Stimulated activated CD8-positive, alpha-beta memory T cell treated with anti-CD3 and anti-CD28 coated beads, Interleukin-4, amount 100 ng/mL, for 1 hour (primary cell): ENCODE data around the gene LAMA4.
"Not testable (repeated sequence)": the region's sequence is repeated elsewhere in the genome, so short reads cannot be mapped to it uniquely, and the experiment has no call there.

ENCODE experiments used
- DNase-seq, 2 donors: peaks; one replicate each; pipeline ENCODE4 v3.0.0-alpha.2; 2020; ENCODE audit warnings: low read depth in 2 of 2, low spot score in 1 of 2

The LAMA4 gene

GRCh38 chr6:112106026-112106425 is 148.3 kb downstream of the LAMA4 start:
- DNase-seq, result not testable (repeated sequence)

- no peak for DNase-seq
Measured at GRCh38 chr6:112100561-112100960, 153.8 kb downstream of the LAMA4 start.

GRCh38 chr6:112096901-112097300 is 157.5 kb downstream of the LAMA4 start:
- no peak for DNase-seq

- DNase-seq, result no peak
Measured at GRCh38 chr6:112087916-112088315, 166.5 kb downstream of the LAMA4 start.

GRCh38 chr6:112087136-112087911 is 167.0 kb downstream of the LAMA4 start, which contains the start of the genes FAM229B and TUBE1:
Gene FAM229B (plus strand): TSS chr6:112087591. CDS start chr6:112099284, 11,693 bp downstream.
Gene TUBE1 (minus strand): TSS chr6:112087482. CDS start chr6:112087434, 48 bp downstream.
- DNase-seq, result peak; percentile 68 to 78

- no peak for DNase-seq
Measured at GRCh38 chr6:112086744-112087135, 167.6 kb downstream of the LAMA4 start.

- DNase-seq, result no peak
Measured at GRCh38 chr6:112085286-112086065, 168.9 kb downstream of the LAMA4 start.

- no peak for DNase-seq
Measured at GRCh38 chr6:112081569-112081968, 172.8 kb downstream of the LAMA4 start.

- DNase-seq, result no peak
Measured at GRCh38 chr6:112066606-112067005, 187.8 kb downstream of the LAMA4 start.

GRCh38 chr6:112065426-112065986 is 188.9 kb downstream of the LAMA4 start:
- no peak for DNase-seq

- no peak for DNase-seq
Measured at GRCh38 chr6:112062966-112063365, 191.4 kb downstream of the LAMA4 start.

GRCh38 chr6:112061605-112062004 is 192.8 kb downstream of the LAMA4 start:
- DNase-seq, result no peak
